HG02759 (cell line): ENCODE data around the gene ITGB7.
A peak's percentile ranks its signal among the peaks of the same experiment; 100 is the strongest.

ENCODE experiments used
- ATAC-seq: cut with Tn5 transposase; IDR thresholded peaks from one replicate; pipeline ENCODE4 v1.9.1; 2021; ENCODE audit warnings: mild to moderate bottlenecking, moderate library complexity; ENCODE audit not compliant: unreplicated experiment

The ITGB7 gene

GRCh38 chr12:53231921-53232645 is 25.0 kb upstream of the ITGB7 start, which contains the start of gene RARG:
TSS of gene RARG (minus strand) at chr12:53232209. CDS start at chr12:53227545, 4,664 bp downstream.
- no peak for ATAC-seq

DNA sequence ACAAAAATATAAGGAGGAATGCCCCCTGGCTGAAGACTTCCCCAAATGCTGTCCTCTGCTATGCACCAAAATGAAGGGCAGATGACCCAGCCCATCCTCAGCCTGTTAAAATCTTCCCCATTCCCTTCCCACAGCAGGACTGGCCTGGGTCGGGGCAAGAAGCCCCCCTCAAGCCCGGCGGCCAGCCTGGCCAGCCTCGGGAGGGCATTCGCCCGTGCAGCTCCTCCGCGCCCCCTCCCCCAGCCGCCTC is 24.5 kb upstream of the ITGB7 start:
- no peak for ATAC-seq

GRCh38 chr12:53230108-53230845 is 23.2 kb upstream of the ITGB7 start:
- ATAC-seq, result no peak

GRCh38 chr12:53229454-53229853 is 22.4 kb upstream of the ITGB7 start:
- no peak for ATAC-seq

- ATAC-seq, result no peak
Observed at GRCh38 chr12:53227836-53228235, 20.8 kb upstream of the ITGB7 start.

DNA sequence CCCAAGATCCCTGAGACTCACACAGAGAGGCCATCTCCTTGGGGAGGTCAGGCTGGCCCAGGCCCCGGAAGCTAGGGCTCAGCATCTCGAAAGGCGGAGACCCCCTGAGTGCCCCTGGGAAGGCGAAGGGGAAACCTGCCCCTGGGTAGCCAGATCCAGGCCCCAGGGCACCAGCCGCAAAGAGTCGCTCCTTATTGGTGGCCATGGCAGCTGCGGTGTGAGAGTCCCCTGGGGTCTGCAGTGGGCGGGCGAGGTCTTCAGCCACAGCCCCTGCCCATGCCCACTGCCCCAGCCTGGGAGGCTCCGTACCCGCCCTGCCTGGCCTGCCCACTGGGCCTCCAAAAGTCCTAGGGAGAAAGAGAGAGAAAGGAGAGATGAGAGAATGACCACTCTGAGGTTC is 20.3 kb upstream of the ITGB7 start:
- no peak for ATAC-seq

GRCh38 chr12:53226815-53227214 is 19.8 kb upstream of the ITGB7 start:
- ATAC-seq, result no peak

- ATAC-seq, result no peak
Observed at GRCh38 chr12:53225635-53226424, 18.8 kb upstream of the ITGB7 start.

GRCh38 chr12:53224897-53225634 is 18.0 kb upstream of the ITGB7 start:
- no peak for ATAC-seq

DNA sequence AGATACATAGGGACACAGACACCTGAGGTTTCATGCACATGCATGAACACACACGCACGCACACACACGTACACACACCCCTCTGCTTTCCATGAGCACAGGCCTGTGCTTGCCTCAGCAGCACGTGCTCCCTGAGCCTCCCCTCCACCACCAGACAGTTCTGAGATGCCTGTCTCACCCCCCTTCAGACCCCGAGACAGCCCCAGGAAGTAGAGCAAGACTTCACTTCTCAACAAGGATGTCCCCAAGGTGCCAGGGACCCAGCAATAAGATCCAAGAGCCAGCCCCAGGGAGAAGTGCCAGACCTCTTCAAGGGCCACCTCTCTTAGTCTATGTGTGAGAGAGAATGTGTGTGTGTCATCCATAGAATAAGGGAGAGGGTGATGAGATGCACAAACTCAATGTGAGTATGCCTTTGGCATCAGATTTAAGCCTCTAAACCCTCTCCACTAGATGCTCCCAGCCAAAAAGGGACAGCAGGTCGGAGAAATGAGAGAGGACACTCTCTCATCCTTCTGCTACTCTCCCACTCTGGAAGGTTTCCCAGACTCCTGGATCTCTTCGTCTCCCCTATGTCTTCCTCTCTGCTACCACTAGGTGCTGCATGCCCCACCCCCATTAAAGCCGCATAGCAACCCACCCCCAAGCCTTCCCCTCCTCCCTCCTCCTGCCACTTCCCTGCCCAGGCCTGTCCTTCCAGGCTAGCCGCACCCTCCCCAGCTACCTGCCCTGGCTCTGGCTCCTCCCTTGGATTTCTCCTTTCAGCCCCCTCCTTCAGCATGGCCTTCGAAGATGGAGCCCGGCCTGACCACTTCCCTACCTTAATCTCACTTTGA is 17.2 kb upstream of the ITGB7 start:
- ATAC-seq, result no peak

DNA sequence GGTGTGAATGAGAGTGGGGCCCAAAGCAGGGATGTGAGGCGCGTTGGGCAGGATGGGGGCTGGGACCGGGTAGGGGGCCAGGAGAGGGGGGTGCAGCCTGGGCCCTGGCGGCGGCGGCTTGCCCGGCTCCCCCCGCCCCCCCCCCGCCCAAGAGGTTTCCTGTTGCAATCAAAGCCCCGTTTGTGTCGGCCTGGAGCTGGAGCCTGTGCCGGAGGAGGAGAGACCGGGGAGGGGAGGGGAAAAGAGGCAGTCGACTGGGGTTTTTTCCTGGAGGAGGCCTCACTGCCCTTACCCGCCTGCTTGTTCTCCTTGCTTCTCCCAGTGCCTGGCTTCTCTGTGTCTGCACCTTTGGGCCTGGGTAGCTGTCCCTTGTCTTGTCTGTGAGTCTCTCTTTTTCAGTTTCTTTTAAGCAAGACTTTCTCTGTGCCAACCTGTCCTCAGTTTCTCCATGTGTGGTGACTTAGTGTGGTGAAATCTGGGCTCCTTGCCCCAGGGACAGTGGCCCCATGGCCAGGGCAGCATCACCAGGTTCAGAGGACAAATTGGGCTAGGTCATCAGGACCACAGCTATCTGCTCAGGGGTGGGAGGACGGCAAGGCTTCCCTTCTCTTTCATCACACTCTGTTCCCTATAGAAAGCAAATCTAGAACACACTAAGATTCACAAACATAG is 16.5 kb upstream of the ITGB7 start:
- ATAC-seq, result no peak

- ATAC-seq, result no peak
Observed at GRCh38 chr12:53222806-53223261, 15.8 kb upstream of the ITGB7 start.

DNA sequence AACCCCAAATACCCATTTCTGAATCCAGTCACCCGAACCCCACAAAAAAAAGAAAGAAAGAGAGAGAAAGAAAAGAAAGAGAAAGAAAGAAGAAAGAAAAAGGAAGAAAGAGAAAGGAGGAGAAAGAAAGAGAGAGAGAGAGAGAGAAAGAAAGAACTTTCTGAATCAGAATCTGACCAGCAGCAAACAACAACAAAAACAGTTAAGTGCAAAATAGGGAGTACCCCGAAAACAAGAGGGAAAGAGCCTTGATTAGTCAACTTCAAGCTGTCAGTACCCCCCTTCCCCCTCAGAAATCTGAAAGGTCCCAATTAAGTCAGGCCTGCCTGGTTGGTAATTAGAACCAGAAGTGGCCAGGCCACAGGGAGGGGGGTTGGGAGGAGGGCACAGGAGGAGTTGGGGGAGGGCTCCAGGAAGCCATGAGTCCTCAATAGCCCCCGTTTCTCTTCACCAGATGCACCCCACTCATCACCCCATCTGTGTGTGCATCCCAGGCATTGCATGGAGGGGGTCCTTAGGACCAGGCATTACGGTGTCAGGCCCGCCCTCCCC is 15.2 kb upstream of the ITGB7 start:
- no peak for ATAC-seq

DNA sequence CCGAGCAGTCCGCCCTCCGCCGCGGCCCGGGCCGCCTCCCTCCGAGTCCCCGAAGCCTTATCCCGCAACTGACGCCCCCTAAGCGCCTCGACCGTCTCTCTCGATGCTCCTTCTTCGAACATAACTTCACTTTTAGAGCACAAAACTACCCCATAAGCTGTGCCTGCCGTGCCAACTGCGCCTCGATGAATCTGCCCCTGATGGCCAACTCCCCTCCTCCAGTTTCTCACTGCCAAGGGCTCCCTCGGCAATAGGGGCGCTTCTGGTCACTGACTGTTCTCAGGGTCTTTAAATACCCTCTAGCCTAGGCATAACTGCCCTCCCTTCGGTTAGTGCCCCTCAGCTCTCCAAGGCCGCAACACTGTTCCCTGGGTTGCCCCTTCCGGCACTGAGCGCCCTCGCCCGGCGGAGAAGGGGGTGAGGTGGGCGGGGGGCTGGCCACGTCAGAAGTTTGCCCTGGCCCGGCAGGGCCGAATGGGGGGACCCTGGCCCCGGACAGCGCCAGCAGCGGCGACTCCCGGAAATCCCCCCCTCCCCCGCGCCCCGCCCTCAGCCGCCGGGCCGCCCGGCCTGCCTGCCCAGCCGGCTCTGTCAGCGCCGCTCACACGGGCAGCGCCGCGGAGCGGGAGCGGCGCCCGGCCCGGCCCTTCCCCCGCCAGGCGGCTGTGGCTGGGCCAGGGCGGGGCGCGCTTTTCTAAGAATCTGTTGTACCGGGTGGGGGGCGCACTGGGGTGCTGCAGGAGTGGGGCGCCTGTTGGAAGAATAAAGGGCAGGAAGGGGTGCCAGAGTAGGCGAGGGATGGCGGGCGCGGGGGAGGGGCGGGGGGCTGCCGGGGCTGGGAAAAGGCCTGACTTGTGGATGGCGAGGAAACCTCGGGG is 14.4 kb upstream of the ITGB7 start:
- peak; percentile 33 for ATAC-seq

GRCh38 chr12:53220694-53221202 is 13.7 kb upstream of the ITGB7 start:
- peak; percentile 64 for ATAC-seq

- peak; percentile 28 for ATAC-seq
Observed at GRCh38 chr12:53219956-53220693, 13.1 kb upstream of the ITGB7 start.

DNA sequence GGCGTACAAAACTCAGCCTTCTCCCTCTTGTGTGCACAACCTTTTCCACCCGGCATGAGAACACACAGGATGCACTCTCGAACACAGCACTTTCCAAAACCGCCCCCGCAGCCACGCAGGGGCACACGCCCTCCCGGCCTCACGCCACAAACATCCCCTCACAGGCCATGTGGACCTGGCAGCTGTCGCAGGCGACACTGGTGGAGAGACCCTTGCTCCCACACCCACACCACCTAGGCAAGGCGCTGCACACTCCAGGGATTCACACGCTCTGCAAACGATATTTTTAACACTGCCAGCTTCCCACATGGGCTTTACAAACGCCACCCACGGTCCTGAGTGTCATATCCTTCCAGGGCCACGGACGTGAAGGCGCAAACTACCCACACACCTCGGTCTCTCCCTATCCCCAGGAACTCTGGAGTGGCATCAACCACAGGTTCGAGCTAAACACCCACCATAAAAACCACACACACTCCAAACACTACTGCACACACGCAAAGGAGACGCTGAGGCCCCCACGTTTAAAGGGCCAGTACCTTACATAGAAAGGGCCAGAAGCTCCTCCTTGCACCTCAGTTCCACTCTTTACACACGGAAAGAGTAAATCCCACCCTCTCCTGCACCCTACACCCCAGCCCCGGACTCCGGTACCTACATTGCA is 12.4 kb upstream of the ITGB7 start:
- ATAC-seq, result peak; percentile 8
